Neural cell (in vitro differentiated cells): ENCODE results near the gene SPATS2L. TPM values are rescaled to one million over a fixed set of nuclear protein-coding genes. Genes with fewer than 3 reads are reported as not detected.

Experiments
- H2AFZ ChIP-seq: fragments of 200-600, 300-800 bp; sonication (generic), shearing (Covaris generic); 2 replicates; pipeline ENCODE4 v1.6.0; 2014; ENCODE audit warnings: low read depth, mild to moderate bottlenecking, antibody characterized with exemption, low read length, moderate library complexity
- H3F3A ChIP-seq: fragments of 200-600 bp; shearing (Covaris generic); 2 replicates; pipeline ENCODE4 v1.6.1; 2016; ENCODE audit warnings: mild to moderate bottlenecking, moderate library complexity, mixed read lengths, antibody characterized with exemption, low read length; ENCODE audit not compliant: insufficient read depth, poor library complexity, severe bottlenecking
- H3K27ac ChIP-seq: fragments of 200-600, 300-800 bp; sonication (generic), shearing (Covaris generic); 2 replicates; pipeline ENCODE4 v1.5.1; 2014; ENCODE audit warnings: mild to moderate bottlenecking, low read length, moderate library complexity
- H3K27me3 ChIP-seq: fragments of 300-800, 200-600 bp; sonication (generic), shearing (Covaris generic); 2 replicates; pipeline ENCODE4 v1.6.0; 2014; ENCODE audit warnings: mild to moderate bottlenecking, low read depth, low read length, moderate library complexity; ENCODE audit not compliant: insufficient read depth
- H3K36me3 ChIP-seq: fragments of 300-800, 200-600 bp; sonication (generic), shearing (Covaris generic); 2 replicates; pipeline ENCODE4 v1.5.1; 2014; ENCODE audit warnings: mild to moderate bottlenecking, antibody characterized with exemption, low read length, moderate library complexity; ENCODE audit not compliant: insufficient read depth
- H3K4me2 ChIP-seq: fragments of 300-800, 200-600 bp; sonication (generic), shearing (Covaris generic); 2 replicates; pipeline ENCODE4 v1.6.0; 2014; ENCODE audit warnings: mild to moderate bottlenecking, low read length
- H3K4me3 ChIP-seq: fragments of 300-800, 200-600 bp; sonication (generic), shearing (Covaris generic); 2 replicates; pipeline ENCODE4 v1.5.1; 2014; ENCODE audit warnings: mild to moderate bottlenecking, low read length, moderate library complexity
- H3K79me2 ChIP-seq: fragments of 200-600 bp; shearing (Covaris generic); replicated peaks from 2 replicates; pipeline ENCODE4 v1.6.0; 2014; ENCODE audit warnings: mild to moderate bottlenecking, low read length, moderate library complexity; ENCODE audit not compliant: insufficient read depth
- H3K9ac ChIP-seq: fragments of 300-800, 200-600 bp; sonication (generic), shearing (Covaris generic); 2 replicates; pipeline ENCODE4 v1.6.1; 2016; ENCODE audit warnings: mild to moderate bottlenecking, low read length, mixed read lengths
- H3K9me2 ChIP-seq: fragments of 200-600 bp; shearing (Covaris generic); 2 replicates; pipeline ENCODE4 v1.6.1; 2016; ENCODE audit warnings: mild to moderate bottlenecking, low read length, mixed read lengths; ENCODE audit not compliant: insufficient read depth
- H3K9me3 ChIP-seq: fragments of 200-600, 300-800 bp; sonication (generic), shearing (Covaris generic); 2 replicates; pipeline ENCODE4 v1.6.1; 2016; ENCODE audit warnings: mild to moderate bottlenecking, mixed run types, low read length, moderate library complexity, mixed read lengths
- H4K20me1 ChIP-seq: fragments of 200-600 bp; shearing (Covaris generic); 2 replicates; pipeline ENCODE4 v1.6.1; 2016; ENCODE audit warnings: mild to moderate bottlenecking, mixed run types; ENCODE audit not compliant: insufficient read depth
- EP300 ChIP-seq: fragments of 450-650 bp; conservative IDR thresholded peaks from 2 replicates; pipeline ENCODE4 v1.6.1; 2014; ENCODE audit warnings: antibody characterized with exemption, mild to moderate bottlenecking, moderate library complexity; ENCODE audit not compliant: poor library complexity, severe bottlenecking
- EZH2 ChIP-seq: fragments of 200-600, 300-800 bp; shearing (Covaris generic), sonication (generic); IDR thresholded peaks from 2 replicates; pipeline ENCODE4 v1.6.1; 2014; ENCODE audit warnings: antibody characterized with exemption, low read length, borderline replicate concordance, mild to moderate bottlenecking; ENCODE audit not compliant: insufficient read depth, poor library complexity, severe bottlenecking
- MXI1 ChIP-seq: fragments of 450-650 bp; conservative IDR thresholded peaks from 2 replicates; pipeline ENCODE4 v1.6.1; 2014; ENCODE audit warnings: antibody characterized with exemption, mild to moderate bottlenecking; ENCODE audit not compliant: poor library complexity, severe bottlenecking
- POLR2AphosphoS5 ChIP-seq: IDR thresholded peaks from 2 replicates; pipeline ENCODE4 v1.6.1; 2012
- RAD21 ChIP-seq: fragments of 450-650 bp; conservative IDR thresholded peaks from 2 replicates; pipeline ENCODE4 v1.6.1; 2014; ENCODE audit warnings: antibody characterized with exemption, mild to moderate bottlenecking, moderate library complexity
- SMC3 ChIP-seq: fragments of 450-650 bp; conservative IDR thresholded peaks from 2 replicates; pipeline ENCODE4 v1.6.1; 2014; ENCODE audit warnings: antibody characterized with exemption, mild to moderate bottlenecking, moderate library complexity; ENCODE audit not compliant: poor library complexity
- TAF1 ChIP-seq: IDR thresholded peaks from 2 replicates; pipeline ENCODE4 v1.6.1; 2012; ENCODE audit warnings: low read depth
- polyA plus RNA-seq: library from polyadenylated mRNA; depleted of rRNA; stranded (reverse); fragments of >200 nt; gene quantifications from 2 replicates; pipeline ENCODE4 v1.2.3, GENCODE V29; 2014
- TF ChIP-seq, protein P1 (sequence below): IDR thresholded peaks from 2 replicates; pipeline ENCODE4 v1.6.1; 2012; ENCODE audit warnings: borderline replicate concordance
- TF ChIP-seq, protein P2 (sequence below): fragments of 450-650 bp; IDR thresholded peaks from 2 replicates; pipeline ENCODE4 v1.5.1; 2014; ENCODE audit warnings: antibody characterized with exemption, mild to moderate bottlenecking, moderate library complexity; ENCODE audit not compliant: poor library complexity, severe bottlenecking

Gene SPATS2L
- polyA plus RNA-seq, 1 donor from 2014 or later, result 8.5 TPM

DNA sequence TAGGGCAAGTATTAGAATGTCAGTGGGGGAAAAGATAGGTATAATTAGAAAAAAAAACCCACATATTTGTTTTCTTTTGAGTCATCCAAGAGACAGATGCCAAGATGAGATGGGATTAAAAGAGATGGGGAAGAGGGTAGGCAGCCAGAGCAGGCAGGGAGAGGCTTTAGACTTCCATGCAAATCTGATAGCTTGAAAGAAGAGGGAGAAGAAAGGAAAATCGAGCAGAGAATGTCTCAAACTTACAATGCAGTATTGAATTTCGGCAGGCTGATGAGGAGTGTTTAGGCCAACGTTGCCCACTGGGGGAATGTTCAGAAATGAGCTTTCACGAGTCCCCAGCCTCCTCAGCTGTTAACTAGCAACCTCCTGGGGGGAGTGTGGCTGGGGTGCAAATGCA, 91.3 kb downstream of the SPATS2L start:
- Histone ChIP-seq H3K9ac (peak overlapping the region; percentile 49), H3K4me2 (peak overlapping the region; percentile 50), H3K27ac (peak overlapping the region; percentile 86), H3F3A (peaks cover 17% of the 10 kb centered on the region), H3K79me2 (no peaks in the 10 kb centered on the region), H3K4me3 (peak overlapping the region; percentile 59), H3K9me3 (no peaks in the 10 kb centered on the region), H3K27me3 (no peaks in the 10 kb centered on the region), H3K36me3 (no peaks in the 10 kb centered on the region), H4K20me1 (no peaks in the 10 kb centered on the region), H2AFZ (peak overlapping the region; percentile 5), H3K9me2 (no peaks in the 10 kb centered on the region)
- TF ChIP-seq RAD21 (peak; percentile 22), TAF1 (no peak), MXI1 (no peak)
- TF ChIP-seq, protein P1, sequence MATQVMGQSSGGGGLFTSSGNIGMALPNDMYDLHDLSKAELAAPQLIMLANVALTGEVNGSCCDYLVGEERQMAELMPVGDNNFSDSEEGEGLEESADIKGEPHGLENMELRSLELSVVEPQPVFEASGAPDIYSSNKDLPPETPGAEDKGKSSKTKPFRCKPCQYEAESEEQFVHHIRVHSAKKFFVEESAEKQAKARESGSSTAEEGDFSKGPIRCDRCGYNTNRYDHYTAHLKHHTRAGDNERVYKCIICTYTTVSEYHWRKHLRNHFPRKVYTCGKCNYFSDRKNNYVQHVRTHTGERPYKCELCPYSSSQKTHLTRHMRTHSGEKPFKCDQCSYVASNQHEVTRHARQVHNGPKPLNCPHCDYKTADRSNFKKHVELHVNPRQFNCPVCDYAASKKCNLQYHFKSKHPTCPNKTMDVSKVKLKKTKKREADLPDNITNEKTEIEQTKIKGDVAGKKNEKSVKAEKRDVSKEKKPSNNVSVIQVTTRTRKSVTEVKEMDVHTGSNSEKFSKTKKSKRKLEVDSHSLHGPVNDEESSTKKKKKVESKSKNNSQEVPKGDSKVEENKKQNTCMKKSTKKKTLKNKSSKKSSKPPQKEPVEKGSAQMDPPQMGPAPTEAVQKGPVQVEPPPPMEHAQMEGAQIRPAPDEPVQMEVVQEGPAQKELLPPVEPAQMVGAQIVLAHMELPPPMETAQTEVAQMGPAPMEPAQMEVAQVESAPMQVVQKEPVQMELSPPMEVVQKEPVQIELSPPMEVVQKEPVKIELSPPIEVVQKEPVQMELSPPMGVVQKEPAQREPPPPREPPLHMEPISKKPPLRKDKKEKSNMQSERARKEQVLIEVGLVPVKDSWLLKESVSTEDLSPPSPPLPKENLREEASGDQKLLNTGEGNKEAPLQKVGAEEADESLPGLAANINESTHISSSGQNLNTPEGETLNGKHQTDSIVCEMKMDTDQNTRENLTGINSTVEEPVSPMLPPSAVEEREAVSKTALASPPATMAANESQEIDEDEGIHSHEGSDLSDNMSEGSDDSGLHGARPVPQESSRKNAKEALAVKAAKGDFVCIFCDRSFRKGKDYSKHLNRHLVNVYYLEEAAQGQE, result no peak

DNA sequence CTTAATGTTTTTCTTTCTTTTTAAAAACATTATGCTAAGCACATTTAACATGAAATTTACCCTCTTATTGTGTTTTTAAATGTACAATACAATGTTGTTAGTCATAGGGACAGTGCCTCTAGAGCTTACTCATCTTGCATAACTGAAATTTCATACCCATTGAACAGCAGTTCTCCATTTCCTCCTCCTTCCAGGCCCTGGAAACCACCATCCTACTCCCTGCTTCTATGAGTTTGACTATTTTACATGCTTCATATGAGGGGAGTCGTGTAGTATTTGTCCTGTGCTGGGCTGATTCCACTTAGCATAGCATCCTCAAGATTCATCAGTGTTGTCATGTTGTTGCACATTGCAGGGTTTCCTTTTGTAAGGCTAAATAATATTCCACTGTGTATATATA, 92.6 kb downstream of the SPATS2L start:
- H3K4me3 ChIP-seq, result no peak overlapping the region
- H3K4me2 ChIP-seq, result no peak overlapping the region
- H4K20me1 ChIP-seq, result no peaks in the 10 kb centered on the region
- H3F3A ChIP-seq, result peaks cover 17% of the 10 kb centered on the region
- H3K9me3 ChIP-seq, result no peaks in the 10 kb centered on the region
- no peaks in the 10 kb centered on the region for H3K79me2 ChIP-seq
- H3K27me3 ChIP-seq, result no peaks in the 10 kb centered on the region
- H3K27ac ChIP-seq, result no peak overlapping the region
- TF ChIP-seq EZH2 (no peak), SMC3 (no peak), MXI1 (no peak), TAF1 (no peak), EP300 (no peak), RAD21 (no peak), POLR2AphosphoS5 (no peak)
- TF ChIP-seq, protein P2, sequence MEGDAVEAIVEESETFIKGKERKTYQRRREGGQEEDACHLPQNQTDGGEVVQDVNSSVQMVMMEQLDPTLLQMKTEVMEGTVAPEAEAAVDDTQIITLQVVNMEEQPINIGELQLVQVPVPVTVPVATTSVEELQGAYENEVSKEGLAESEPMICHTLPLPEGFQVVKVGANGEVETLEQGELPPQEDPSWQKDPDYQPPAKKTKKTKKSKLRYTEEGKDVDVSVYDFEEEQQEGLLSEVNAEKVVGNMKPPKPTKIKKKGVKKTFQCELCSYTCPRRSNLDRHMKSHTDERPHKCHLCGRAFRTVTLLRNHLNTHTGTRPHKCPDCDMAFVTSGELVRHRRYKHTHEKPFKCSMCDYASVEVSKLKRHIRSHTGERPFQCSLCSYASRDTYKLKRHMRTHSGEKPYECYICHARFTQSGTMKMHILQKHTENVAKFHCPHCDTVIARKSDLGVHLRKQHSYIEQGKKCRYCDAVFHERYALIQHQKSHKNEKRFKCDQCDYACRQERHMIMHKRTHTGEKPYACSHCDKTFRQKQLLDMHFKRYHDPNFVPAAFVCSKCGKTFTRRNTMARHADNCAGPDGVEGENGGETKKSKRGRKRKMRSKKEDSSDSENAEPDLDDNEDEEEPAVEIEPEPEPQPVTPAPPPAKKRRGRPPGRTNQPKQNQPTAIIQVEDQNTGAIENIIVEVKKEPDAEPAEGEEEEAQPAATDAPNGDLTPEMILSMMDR, result no peak
- TF ChIP-seq, protein P1, result no peak
- H3K9me2 ChIP-seq, result no peaks in the 10 kb centered on the region
- H3K9ac ChIP-seq, result no peak overlapping the region
- no peaks in the 10 kb centered on the region for H3K36me3 ChIP-seq
- H2AFZ ChIP-seq, result no peak overlapping the region
